OCI-LY7 (cell line): ENCODE data around the gene CYFIP1.

Experiments used
- EZH2phosphoT487 ChIP-seq: fragments of 200-600 bp; sonication (generic); IDR thresholded peaks from 2 replicates; pipeline ENCODE4 v1.6.1; 2018; ENCODE audit warnings: low read depth, borderline replicate concordance, mild to moderate bottlenecking, mixed run types, antibody characterized with exemption, low read length, moderate library complexity, mixed read lengths
- TF ChIP-seq, protein P1 (sequence below): fragments of 200-600 bp; sonication (generic); conservative IDR thresholded peaks from 2 replicates; pipeline ENCODE4 v1.5.1; 2014; ENCODE audit warnings: mild to moderate bottlenecking, antibody characterized with exemption, low read length, moderate library complexity, mixed read lengths

DNA sequence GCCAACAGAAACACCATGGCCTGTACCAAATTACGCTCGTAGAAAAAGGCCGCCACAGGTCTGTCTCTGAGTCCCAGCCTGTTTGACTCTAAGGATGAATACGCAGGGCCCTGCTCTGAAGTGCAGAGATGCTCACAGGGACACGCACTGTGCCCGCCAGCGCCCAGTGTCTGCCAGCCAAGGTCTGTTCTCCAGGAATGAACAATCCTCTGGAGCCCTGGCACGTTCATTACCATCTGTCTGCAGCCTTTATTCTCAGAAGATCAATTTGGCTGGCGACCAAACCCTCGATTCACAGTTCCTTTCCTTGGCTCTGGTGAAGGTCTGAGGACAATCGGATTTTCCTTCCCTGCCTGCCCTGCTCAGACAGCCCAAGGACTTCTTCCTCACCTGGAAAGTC is 75.4 kb downstream of the CYFIP1 start:
- TF ChIP-seq, protein P1, sequence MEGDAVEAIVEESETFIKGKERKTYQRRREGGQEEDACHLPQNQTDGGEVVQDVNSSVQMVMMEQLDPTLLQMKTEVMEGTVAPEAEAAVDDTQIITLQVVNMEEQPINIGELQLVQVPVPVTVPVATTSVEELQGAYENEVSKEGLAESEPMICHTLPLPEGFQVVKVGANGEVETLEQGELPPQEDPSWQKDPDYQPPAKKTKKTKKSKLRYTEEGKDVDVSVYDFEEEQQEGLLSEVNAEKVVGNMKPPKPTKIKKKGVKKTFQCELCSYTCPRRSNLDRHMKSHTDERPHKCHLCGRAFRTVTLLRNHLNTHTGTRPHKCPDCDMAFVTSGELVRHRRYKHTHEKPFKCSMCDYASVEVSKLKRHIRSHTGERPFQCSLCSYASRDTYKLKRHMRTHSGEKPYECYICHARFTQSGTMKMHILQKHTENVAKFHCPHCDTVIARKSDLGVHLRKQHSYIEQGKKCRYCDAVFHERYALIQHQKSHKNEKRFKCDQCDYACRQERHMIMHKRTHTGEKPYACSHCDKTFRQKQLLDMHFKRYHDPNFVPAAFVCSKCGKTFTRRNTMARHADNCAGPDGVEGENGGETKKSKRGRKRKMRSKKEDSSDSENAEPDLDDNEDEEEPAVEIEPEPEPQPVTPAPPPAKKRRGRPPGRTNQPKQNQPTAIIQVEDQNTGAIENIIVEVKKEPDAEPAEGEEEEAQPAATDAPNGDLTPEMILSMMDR: no peak
- no peak for TF ChIP-seq EZH2phosphoT487
